ENCODE data around the gene TPPP3. TPM values are rescaled to one million over a fixed set of nuclear protein-coding genes. Genes with fewer than 3 reads are reported as not detected.
A peak's percentile ranks its signal among the peaks of the same experiment; 100 is the strongest.

TPPP3 gene
- polyA plus RNA-seq, 1 experiment, result 1.5 TPM

- no peak for DNase-seq (ENCODE audit: low read depth, low spot score)
- Histone ChIP-seq H3K4me3 (ENCODE audit: low read depth, low read length) (no peak overlapping the region), H3K27me3 (ENCODE audit: control insufficient read depth, insufficient read depth, low read length) (peaks cover 56% of the 10 kb centered on the region), H3K27ac (ENCODE audit: low read depth, low read length) (no peak overlapping the region), H3K9me3 (ENCODE audit: control insufficient read depth, insufficient read depth, low read length) (no peaks in the 10 kb centered on the region)
- peak; percentile 95 for TF ChIP-seq CTCF (IDR thresholded peaks at IDR 0.05; ENCODE audit: low read depth, low read length)
- ChIA-PET CTCF (interaction anchor here (0.6 to 6.7 kb wide), 25 partner anchors 8 to 168 kb away, joined by 3 to 154 read pairs (median 7); partner anchors contain the start of genes ATP6V0D1 and ZDHHC1), POLR2A (interaction anchor here (0.8 to 1.1 kb wide), 5 partner anchors 18 to 168 kb away, joined by 3 to 6 read pairs (median 3); partner anchors contain the start of gene ATP6V0D1)
Observed at GRCh38 chr16:67428146-67428731, 34.9 kb upstream of the TPPP3 start.

- ChIA-PET POLR2A (no interaction called here), CTCF (interaction anchor here (0.5 to 6.7 kb wide), 14 partner anchors 9 to 1944 kb away, joined by 3 to 154 read pairs (median 9); partner anchors contain the start of genes ATP6V0D1 and ZDHHC1)
- TF ChIP-seq CTCF (IDR thresholded peaks at IDR 0.05; ENCODE audit: low read depth, low read length), result no peak
- no peak for DNase-seq (ENCODE audit: low read depth, low spot score)
- H3K9me3 ChIP-seq (ENCODE audit: control insufficient read depth, insufficient read depth, low read length), result no peaks in the 10 kb centered on the region
- H3K27ac ChIP-seq (ENCODE audit: low read depth, low read length), result no peak overlapping the region
- H3K27me3 ChIP-seq (ENCODE audit: control insufficient read depth, insufficient read depth, low read length), result peaks cover 59% of the 10 kb centered on the region
- H3K4me3 ChIP-seq (ENCODE audit: low read depth, low read length), result no peak overlapping the region
Observed at GRCh38 chr16:67426950-67427349, 33.7 kb upstream of the TPPP3 start.

GRCh38 chr16:67426022-67426421, 32.7 kb upstream of the TPPP3 start:
- ChIA-PET CTCF (interaction anchor here (1.0 to 6.7 kb wide), 8 partner anchors 9 to 57 kb away, joined by 3 to 154 read pairs (median 24); partner anchors contain the start of gene ZDHHC1), POLR2A (no interaction called here)
- H3K4me3 ChIP-seq (ENCODE audit: low read depth, low read length), result no peak overlapping the region
- DNase-seq (ENCODE audit: low read depth, low spot score), result no peak
- H3K27ac ChIP-seq (ENCODE audit: low read depth, low read length), result no peak overlapping the region
- H3K9me3 ChIP-seq (ENCODE audit: control insufficient read depth, insufficient read depth, low read length), result no peaks in the 10 kb centered on the region
- no peak for TF ChIP-seq CTCF (IDR thresholded peaks at IDR 0.05; ENCODE audit: low read depth, low read length)
- peaks cover 53% of the 10 kb centered on the region for H3K27me3 ChIP-seq (ENCODE audit: control insufficient read depth, insufficient read depth, low read length)

GRCh38 chr16:67425580-67425979, 32.3 kb upstream of the TPPP3 start:
- no peak for TF ChIP-seq CTCF (IDR thresholded peaks at IDR 0.05; ENCODE audit: low read depth, low read length)
- POLR2A ChIA-PET, result no interaction called here
- DNase-seq (ENCODE audit: low read depth, low spot score), result no peak

GRCh38 chr16:67425061-67425460, 31.8 kb upstream of the TPPP3 start:
- no peak overlapping the region for H3K4me3 ChIP-seq (ENCODE audit: low read depth, low read length)
- POLR2A ChIA-PET, result interaction anchor here (0.8 kb wide), 1 partner anchor 10 kb away, joined by 5 read pairs; no protein-coding TSS in a partner anchor
- DNase-seq (ENCODE audit: low read depth, low spot score), result no peak

More at GRCh38 chr16:67425580-67425979, 32.3 kb upstream of the TPPP3 start:
- H3K9me3 ChIP-seq (ENCODE audit: control insufficient read depth, insufficient read depth, low read length), result no peaks in the 10 kb centered on the region
- CTCF ChIA-PET, result interaction anchor here (1.0 to 6.7 kb wide), 4 partner anchors 8 to 52 kb away, joined by 3 to 154 read pairs (median 18); partner anchors contain the start of gene ZDHHC1
- no peak overlapping the region for H3K4me3 ChIP-seq (ENCODE audit: low read depth, low read length)
- H3K27ac ChIP-seq (ENCODE audit: low read depth, low read length), result no peak overlapping the region
- peaks cover 53% of the 10 kb centered on the region for H3K27me3 ChIP-seq (ENCODE audit: control insufficient read depth, insufficient read depth, low read length)

More at GRCh38 chr16:67425061-67425460, 31.8 kb upstream of the TPPP3 start:
- Histone ChIP-seq H3K9me3 (ENCODE audit: control insufficient read depth, insufficient read depth, low read length) (no peaks in the 10 kb centered on the region), H3K27me3 (ENCODE audit: control insufficient read depth, insufficient read depth, low read length) (peaks cover 48% of the 10 kb centered on the region), H3K27ac (ENCODE audit: low read depth, low read length) (peak overlapping the region; percentile 21)
- CTCF ChIA-PET, result interaction anchor here (1.0 to 6.7 kb wide), 5 partner anchors 9 to 76 kb away, joined by 3 to 154 read pairs (median 3); partner anchors contain the start of gene ZDHHC1
- no peak for TF ChIP-seq CTCF (IDR thresholded peaks at IDR 0.05; ENCODE audit: low read depth, low read length)

Measured in AG04450 (cell line).